Activated T-cell treated with anti-CD3 and anti-CD28 coated beads for 1 hour (primary cell): Measurements from ENCODE around the gene GTF3C2.

Experiments
- DNase-seq: peaks from one replicate; pipeline ENCODE4 v3.0.0-alpha.2; 2020; ENCODE audit warnings: low read depth

GTF3C2 gene

GRCh38 chr2:27297195-27297594 lies 59.4 kb downstream of the GTF3C2 start:
- DNase-seq, result no peak

- DNase-seq, result no peak
These were observed 60.1 kb downstream of the GTF3C2 start for GRCh38 chr2:27296481-27296880.

- DNase-seq, result no peak
These were observed 61.6 kb downstream of the GTF3C2 start for GRCh38 chr2:27294928-27295327.

GRCh38 chr2:27291865-27292264 lies 64.7 kb downstream of the GTF3C2 start:
- no peak for DNase-seq

GRCh38 chr2:27290549-27290948 lies 66.0 kb downstream of the GTF3C2 start:
- no peak for DNase-seq

- DNase-seq, result no peak
These were observed 68.0 kb downstream of the GTF3C2 start for GRCh38 chr2:27288610-27289009.

- DNase-seq, result no peak
These were observed 71.1 kb downstream of the GTF3C2 start for GRCh38 chr2:27285481-27285880.

GRCh38 chr2:27284996-27285395 lies 71.6 kb downstream of the GTF3C2 start:
- DNase-seq, result no peak

- no peak for DNase-seq
These were observed 73.7 kb downstream of the GTF3C2 start for GRCh38 chr2:27282892-27283291.

GRCh38 chr2:27281855-27282559 lies 74.6 kb downstream of the GTF3C2 start, which contains the start of gene TRIM54:
TSS of gene TRIM54 (plus strand) at chr2:27282429. CDS start at chr2:27282732, 303 bp downstream.
- DNase-seq, result no peak

GRCh38 chr2:27281442-27281841 lies 75.1 kb downstream of the GTF3C2 start:
- no peak for DNase-seq

GRCh38 chr2:27280826-27281225 lies 75.7 kb downstream of the GTF3C2 start:
- no peak for DNase-seq

- no peak for DNase-seq
These were observed 78.6 kb downstream of the GTF3C2 start for GRCh38 chr2:27278010-27278409.
